IMR-90 (cell line): ENCODE data around the gene NINJ2. TPM values are rescaled to one million over a fixed set of nuclear protein-coding genes. Genes with fewer than 3 reads are reported as not detected.

Experiments
- ATAC-seq: fragments of 200-7000 bp; cut with Tn5 transposase; 2 replicates; pipeline ENCODE4 v1.9.1; 2020; ENCODE audit warnings: low read depth, mild to moderate bottlenecking, moderate library complexity
- BruUV-seq: library from RNA; stranded (reverse); fragments of 400-500 nt; replicated peaks from 2 replicates; lab custom pipeline; 2021; lab: Mats Ljungman, UMichigan
- CTCF ChIA-PET: fragments of 300-600 bp; formaldehyde crosslinking; extraction: SDS; loops from one replicate; lab custom pipeline; 2021; ENCODE audit warnings: antibody characterized with exemption; lab: Yijun Ruan, JAX
- POLR2A ChIA-PET: fragments of 300-600 bp; sonication (Branson Sonifier 250); formaldehyde crosslinking; loops from one replicate; lab custom pipeline; 2022; ENCODE audit warnings: antibody characterized with exemption; ENCODE audit not compliant: unreplicated experiment; lab: Charles Lee
- DNase-seq: peaks from one replicate; pipeline ENCODE4 v3.0.0; 2013
- H2AFZ ChIP-seq: replicated peaks from 2 replicates; pipeline ENCODE3; 2013; ENCODE audit warnings: low read length, mild to moderate bottlenecking; ENCODE audit not compliant: poor library complexity
- H2AK5ac ChIP-seq: 2 replicates; pipeline ENCODE4 v1.6.1; 2013; ENCODE audit warnings: low read depth, low read length, inconsistent platforms
- H2AK9ac ChIP-seq: replicated peaks from 2 replicates; pipeline ENCODE3; 2013; ENCODE audit warnings: mild to moderate bottlenecking, low read depth, low read length, moderate library complexity; ENCODE audit not compliant: poor library complexity
- H2BK120ac ChIP-seq: 2 replicates; pipeline ENCODE4 v1.6.1; 2013; ENCODE audit warnings: low read depth, low read length, inconsistent platforms
- H2BK15ac ChIP-seq: 3 replicates; pipeline ENCODE4 v1.6.1; 2013; ENCODE audit warnings: low read depth, low read length, inconsistent platforms
- H2BK20ac ChIP-seq: 2 replicates; pipeline ENCODE4 v1.6.1; 2013; ENCODE audit warnings: low read depth, mild to moderate bottlenecking, inconsistent platforms, low read length, moderate library complexity
- H2BK5ac ChIP-seq: 2 replicates; pipeline ENCODE4 v1.6.1; 2013; ENCODE audit warnings: mild to moderate bottlenecking, low read depth, low read length, inconsistent platforms; ENCODE audit not compliant: poor library complexity, severe bottlenecking
- H3K14ac ChIP-seq: replicated peaks from 2 replicates; pipeline ENCODE4 v1.6.1; 2013; ENCODE audit warnings: low read depth, low read length, inconsistent platforms
- H3K18ac ChIP-seq: 2 replicates; pipeline ENCODE4 v1.6.1; 2013; ENCODE audit warnings: low read depth, low read length, control low read depth
- H3K23ac ChIP-seq: 2 replicates; pipeline ENCODE4 v1.6.1; 2013; ENCODE audit warnings: low read depth, low read length, inconsistent platforms
- H3K27ac ChIP-seq: 2 replicates; pipeline ENCODE4 v1.5.1; 2013; ENCODE audit warnings: mild to moderate bottlenecking, control low read depth, low read length; ENCODE audit not compliant: insufficient read depth
- H3K27me3 ChIP-seq: 2 replicates; pipeline ENCODE4 v1.6.1; 2013; ENCODE audit warnings: low read length; ENCODE audit not compliant: control insufficient read depth, insufficient read depth
- H3K36me3 ChIP-seq: 2 replicates; pipeline ENCODE4 v1.6.1; 2013; ENCODE audit warnings: low read length, mixed read lengths; ENCODE audit not compliant: control insufficient read depth, insufficient read depth
- H3K4ac ChIP-seq: 2 replicates; pipeline ENCODE4 v1.6.1; 2013; ENCODE audit warnings: low read depth, low read length, inconsistent platforms
- H3K4me1 ChIP-seq: 2 replicates; pipeline ENCODE4 v1.6.1; 2013; ENCODE audit warnings: low read length, mixed read lengths; ENCODE audit not compliant: control insufficient read depth, insufficient read depth
- H3K4me2 ChIP-seq: 2 replicates; pipeline ENCODE4 v1.6.1; 2013; ENCODE audit warnings: low read depth, mild to moderate bottlenecking, control low read depth, low read length, moderate library complexity
- H3K4me3 ChIP-seq: 2 replicates; pipeline ENCODE4 v1.5.1; 2013; ENCODE audit warnings: low read depth, mild to moderate bottlenecking, control low read depth, low read length, moderate library complexity; ENCODE audit not compliant: insufficient read depth
- H3K56ac ChIP-seq: 2 replicates; pipeline ENCODE4 v1.6.1; 2013; ENCODE audit warnings: low read length, inconsistent platforms; ENCODE audit not compliant: insufficient read depth; ENCODE audit errors: extremely low read depth
- H3K79me1 ChIP-seq, 2 experiments: 2 replicates each; pipeline ENCODE4 v1.6.1; 2013; ENCODE audit warnings: low read length in 2 of 2, inconsistent platforms in 1 of 2, low read depth in 1 of 2
- H3K9ac ChIP-seq: 2 replicates; pipeline ENCODE4 v1.6.1; 2013; ENCODE audit warnings: low read depth, low read length, control low read depth
- H3K9me1 ChIP-seq: 2 replicates; pipeline ENCODE4 v1.6.1; 2013; ENCODE audit warnings: low read length, inconsistent platforms; ENCODE audit not compliant: insufficient read depth
- H3K9me3 ChIP-seq: 2 replicates; pipeline ENCODE4 v1.6.1; 2013; ENCODE audit warnings: low read length; ENCODE audit not compliant: control insufficient read depth, insufficient read depth
- H4K20me1 ChIP-seq: 2 replicates; pipeline ENCODE4 v1.6.1; 2013; ENCODE audit warnings: low read length, inconsistent platforms; ENCODE audit not compliant: insufficient read depth
- H4K5ac ChIP-seq: 2 replicates; pipeline ENCODE4 v1.6.1; 2013; ENCODE audit warnings: mild to moderate bottlenecking, low read depth, low read length, control low read depth
- H4K8ac ChIP-seq, 2 experiments: 2 replicates each; pipeline ENCODE4 v1.6.1; 2013; ENCODE audit warnings: low read depth in 2 of 2, low read length in 2 of 2, control low read depth in 1 of 2, inconsistent platforms in 1 of 2
- H4K91ac ChIP-seq: 2 replicates; pipeline ENCODE4 v1.6.1; 2013; ENCODE audit warnings: low read depth, low read length, inconsistent platforms; ENCODE audit not compliant: insufficient read depth
- BHLHE40 ChIP-seq: fragments of 150-350 bp; IDR thresholded peaks from 2 replicates; pipeline ENCODE4 v1.6.1; 2016; ENCODE audit warnings: mild to moderate bottlenecking, low read depth, low read length
- CEBPB ChIP-seq: IDR thresholded peaks from 2 replicates; pipeline ENCODE4 v1.6.1; 2012; ENCODE audit warnings: low read depth, low read length, improper control_type of control experiment
- CHD1 ChIP-seq: IDR thresholded peaks from 2 replicates; pipeline ENCODE4 v1.6.1; 2012; ENCODE audit warnings: low read depth, low read length, improper control_type of control experiment
- CTCF ChIP-seq: conservative IDR thresholded peaks from 2 replicates; pipeline ENCODE4 v1.5.1; 2012; ENCODE audit warnings: mild to moderate bottlenecking, low read depth, low read length, improper control_type of control experiment
- ELK1 ChIP-seq: fragments of 150-350 bp; IDR thresholded peaks from 2 replicates; pipeline ENCODE4 v1.6.1; 2016; ENCODE audit warnings: low read depth, mild to moderate bottlenecking, low read length, moderate library complexity, borderline replicate concordance
- FOS ChIP-seq: fragments of 150-350 bp; IDR thresholded peaks from 2 replicates; pipeline ENCODE4 v1.6.1; 2016; ENCODE audit warnings: low read depth, low read length
- MAFK ChIP-seq: IDR thresholded peaks from 2 replicates; pipeline ENCODE4 v1.6.1; 2012; ENCODE audit warnings: low read depth, low read length, improper control_type of control experiment
- MAZ ChIP-seq: IDR thresholded peaks from 2 replicates; pipeline ENCODE4 v1.6.1; 2012; ENCODE audit warnings: low read depth, mild to moderate bottlenecking, low read length, improper control_type of control experiment, moderate library complexity, borderline replicate concordance
- MXI1 ChIP-seq: IDR thresholded peaks from 2 replicates; pipeline ENCODE4 v1.6.1; 2012; ENCODE audit warnings: low read depth, mild to moderate bottlenecking, low read length, moderate library complexity, borderline replicate concordance
- NFE2L2 ChIP-seq: fragments of 150-350 bp; IDR thresholded peaks from 2 replicates; pipeline ENCODE4 v1.6.1; 2016; ENCODE audit warnings: low read depth, mild to moderate bottlenecking, low read length
- POLR2A ChIP-seq: IDR thresholded peaks from 2 replicates; pipeline ENCODE4 v1.6.1; 2012; ENCODE audit warnings: mild to moderate bottlenecking, low read depth, low read length
- RAD21 ChIP-seq: IDR thresholded peaks from 2 replicates; pipeline ENCODE4 v1.6.1; 2012; ENCODE audit warnings: low read length, improper control_type of control experiment
- RCOR1 ChIP-seq: IDR thresholded peaks from 2 replicates; pipeline ENCODE4 v1.6.1; 2012; ENCODE audit warnings: mild to moderate bottlenecking, low read length, improper control_type of control experiment; ENCODE audit not compliant: insufficient replicate concordance
- RFX5 ChIP-seq: IDR thresholded peaks from 2 replicates; pipeline ENCODE4 v1.8.0; 2012; ENCODE audit warnings: low read depth, mild to moderate bottlenecking, low read length, moderate library complexity
- SMC3 ChIP-seq: fragments of 150-350 bp; IDR thresholded peaks from 2 replicates; pipeline ENCODE4 v1.6.1; 2016; ENCODE audit warnings: low read depth, mild to moderate bottlenecking, antibody characterized with exemption, low read length, moderate library complexity
- USF2 ChIP-seq: fragments of 150-350 bp; IDR thresholded peaks from 2 replicates; pipeline ENCODE4 v1.6.1; 2017; ENCODE audit warnings: mild to moderate bottlenecking, antibody characterized with exemption, low read length, low read depth
- WGBS, 2 experiments: methylation state at CpG; one replicate each; pipeline versions ENCODE4 v1.1.5 to v1.1.7; 2013; ENCODE audit warnings: missing lambda C conversion rate in 2 of 2; ENCODE audit not compliant: insufficient read length in 1 of 2; ENCODE audit errors: extremely low coverage in 2 of 2; 5-methylcytosine and 5-hydroxymethylcytosine counted together
- dilution Hi-C: fragments of 300-500 bp; cut with HindIII; formaldehyde crosslinking; loops from one replicate; pipeline ENCODE4 v1.14.3; 2018; ENCODE audit warnings: low sequenced_read_pairs; ENCODE audit not compliant: unreplicated experiment
- in situ Hi-C: fragments of 300-500 bp; cut with MboI; formaldehyde crosslinking; loops from 3 replicates; pipeline ENCODE4 v1.14.3; 2019; ENCODE audit warnings: low sequenced_read_pairs, inconsistent platforms, mixed read lengths
- intact Hi-C: fragments of 100-400 bp; cut with micrococcal nuclease; formaldehyde crosslinking; loops from 2 replicates; pipeline ENCODE4 v1.10.0; 2022
- polyA plus RNA-seq, 3 experiments: library from polyadenylated mRNA; depleted of rRNA; stranded (reverse); fragments of >200 nt; gene quantifications; 2 replicates each; pipeline ENCODE4 v1.2.3, GENCODE V29; 2012; ENCODE audit warnings: low replicate concordance in 1 of 3
- total RNA-seq: library from RNA; depleted of rRNA; stranded (reverse); fragments of >200 nt; gene quantifications from 2 replicates; pipeline ENCODE4 v1.2.3, GENCODE V29; 2012

NINJ2 gene
- total and polyA plus RNA-seq, 2 of the 4 experiments (the other 2 are of a cell fraction) = not detected

- H3K4me1 ChIP-seq = no peaks in the 10 kb centered on the region
- H2AK5ac ChIP-seq = no peak overlapping the region
- DNase-seq = no peak
- no peak overlapping the region for H3K23ac ChIP-seq
- no peak overlapping the region for H2BK120ac ChIP-seq
- H3K9me3 ChIP-seq = peaks cover under 1% of the 10 kb centered on the region; the same call in 1 of the 2 replicates
- POLR2A ChIA-PET = no interaction called here
- BruUV-seq = no TSS peak
- no peak overlapping the region for H3K4me3 ChIP-seq
- H3K14ac ChIP-seq = no peak overlapping the region
- no peak overlapping the region for H2AFZ ChIP-seq
- H2AK9ac ChIP-seq = no peak overlapping the region
- H3K27ac ChIP-seq = no peak overlapping the region
- in situ Hi-C loops = no loop called here
- H4K91ac ChIP-seq = no peak overlapping the region
- no peak overlapping the region for H2BK20ac ChIP-seq
- no peak overlapping the region for H2BK5ac ChIP-seq
- no peak for ATAC-seq
- TF ChIP-seq MXI1 (no peak), FOS (no peak), CEBPB (no peak), NFE2L2 (no peak), USF2 (no peak), RAD21 (no peak), POLR2A (no peak), CHD1 (no peak), SMC3 (no peak), ELK1 (no peak), CTCF (no peak), BHLHE40 (no peak), MAFK (no peak), RCOR1 (no peak), MAZ (no peak), RFX5 (no peak)
- H2BK15ac ChIP-seq = no peak overlapping the region
- no peak overlapping the region for H3K56ac ChIP-seq
- H3K79me1 ChIP-seq = no peaks in the 10 kb centered on the region
- dilution Hi-C loops = no loop called here
- H3K36me3 ChIP-seq = no peaks in the 10 kb centered on the region
- 0 out of 2 replicates have a peak, but pooled peaks cover 3% of the 10 kb centered on the region for H3K9me1 ChIP-seq
- intact Hi-C loops = no loop called here
- peaks cover 40% of the 10 kb centered on the region for H3K27me3 ChIP-seq
- no CpG with 5 or more reads among the region's 7 CpGs for WGBS, 2 experiments
- no peak overlapping the region for H3K4me2 ChIP-seq
- no peak overlapping the region for H4K8ac ChIP-seq
- no peak overlapping the region for H3K18ac ChIP-seq
- no peak overlapping the region for H4K5ac ChIP-seq
- H4K20me1 ChIP-seq = no peaks in the 10 kb centered on the region
- no peak overlapping the region for H3K4ac ChIP-seq
- H3K9ac ChIP-seq = no peak overlapping the region
- CTCF ChIA-PET = interaction anchor here (0.7 kb wide), 1 partner anchor 9 kb away, joined by 3 read pairs; no protein-coding TSS in a partner anchor
Measured at GRCh38 chr12:527241-527640, 136.0 kb downstream of the NINJ2 start.
